Measurements from ENCODE around the gene TNNT2.
A peak's percentile ranks its signal among the peaks of the same experiment; 100 is the strongest.

The TNNT2 gene

GRCh38 chr1:201331166-201331565 lies 46.3 kb downstream of the TNNT2 start:
- no peak for DNase-seq

- DNase-seq: no peak
These were observed 46.9 kb downstream of the TNNT2 start for GRCh38 chr1:201330541-201330940.

GRCh38 chr1:201329801-201330200 lies 47.7 kb downstream of the TNNT2 start:
- DNase-seq: no peak

GRCh38 chr1:201329286-201329685 lies 48.2 kb downstream of the TNNT2 start:
- no peak for DNase-seq

- no peak for DNase-seq
These were observed 48.9 kb downstream of the TNNT2 start for GRCh38 chr1:201328576-201328975.

- DNase-seq: no peak
These were observed 49.7 kb downstream of the TNNT2 start for GRCh38 chr1:201327687-201328240.

- DNase-seq: no peak
These were observed 50.8 kb downstream of the TNNT2 start for GRCh38 chr1:201326710-201327109.

- no peak for DNase-seq
These were observed 51.8 kb downstream of the TNNT2 start for GRCh38 chr1:201325678-201326060.

GRCh38 chr1:201324821-201325677 lies 52.4 kb downstream of the TNNT2 start:
- no peak for DNase-seq

- DNase-seq: no peak
These were observed 53.2 kb downstream of the TNNT2 start for GRCh38 chr1:201324306-201324705.

GRCh38 chr1:201322653-201323510 lies 54.6 kb downstream of the TNNT2 start:
- no peak for DNase-seq

GRCh38 chr1:201321826-201322390 lies 55.6 kb downstream of the TNNT2 start:
- no peak for DNase-seq

GRCh38 chr1:201320168-201320788 lies 57.2 kb downstream of the TNNT2 start:
- DNase-seq: peak; percentile 60

- DNase-seq: no peak
These were observed 57.8 kb downstream of the TNNT2 start for GRCh38 chr1:201319631-201320030.

- DNase-seq: no peak
These were observed 58.8 kb downstream of the TNNT2 start for GRCh38 chr1:201318504-201319340.

GRCh38 chr1:201317551-201317950 lies 59.9 kb downstream of the TNNT2 start:
- DNase-seq: no peak

GRCh38 chr1:201316556-201316955 lies 60.9 kb downstream of the TNNT2 start:
- DNase-seq: no peak

- DNase-seq: no peak
These were observed 64.4 kb downstream of the TNNT2 start for GRCh38 chr1:201313086-201313485.

GRCh38 chr1:201312298-201312697 lies 65.2 kb downstream of the TNNT2 start:
- DNase-seq: no peak

GRCh38 chr1:201311356-201312011 lies 66.0 kb downstream of the TNNT2 start:
- DNase-seq: peak; percentile 45

GRCh38 chr1:201310986-201311355 lies 66.5 kb downstream of the TNNT2 start:
- peak; percentile 65 for DNase-seq

Measured in DMS79 treated with DMSO at 0.1 percent for 48 hours (cell line).